GM12872 (cell line): ENCODE measurements around the gene AKR7A3.

Experiments
- TF ChIP-seq, protein P1 (sequence below): IDR thresholded peaks from 3 replicates; pipeline ENCODE4 v1.5.1; 2011; ENCODE audit warnings: low read depth, mild to moderate bottlenecking, low read length, moderate library complexity; ENCODE audit not compliant: insufficient read depth

The AKR7A3 gene

DNA sequence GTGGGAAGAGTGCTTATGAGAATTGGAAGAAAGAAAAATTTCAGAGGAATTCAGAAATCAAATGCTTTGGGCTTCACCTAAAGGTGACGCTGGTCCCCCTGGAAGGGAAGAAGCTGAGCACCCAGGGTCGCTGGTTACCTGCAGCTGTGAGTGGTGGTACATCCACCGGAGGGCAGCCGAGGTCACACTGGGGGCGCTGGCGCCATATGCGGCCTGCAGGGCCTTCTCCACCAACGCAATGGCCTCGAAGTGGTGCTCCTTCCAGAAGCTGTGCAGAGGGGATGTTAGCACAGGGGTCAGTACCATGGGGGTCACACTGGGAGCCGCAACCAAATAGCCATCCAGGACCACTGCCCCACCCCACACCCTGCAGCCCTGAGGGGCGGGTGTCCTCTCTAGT is 17.3 kb upstream of the AKR7A3 start:
- TF ChIP-seq, protein P1, sequence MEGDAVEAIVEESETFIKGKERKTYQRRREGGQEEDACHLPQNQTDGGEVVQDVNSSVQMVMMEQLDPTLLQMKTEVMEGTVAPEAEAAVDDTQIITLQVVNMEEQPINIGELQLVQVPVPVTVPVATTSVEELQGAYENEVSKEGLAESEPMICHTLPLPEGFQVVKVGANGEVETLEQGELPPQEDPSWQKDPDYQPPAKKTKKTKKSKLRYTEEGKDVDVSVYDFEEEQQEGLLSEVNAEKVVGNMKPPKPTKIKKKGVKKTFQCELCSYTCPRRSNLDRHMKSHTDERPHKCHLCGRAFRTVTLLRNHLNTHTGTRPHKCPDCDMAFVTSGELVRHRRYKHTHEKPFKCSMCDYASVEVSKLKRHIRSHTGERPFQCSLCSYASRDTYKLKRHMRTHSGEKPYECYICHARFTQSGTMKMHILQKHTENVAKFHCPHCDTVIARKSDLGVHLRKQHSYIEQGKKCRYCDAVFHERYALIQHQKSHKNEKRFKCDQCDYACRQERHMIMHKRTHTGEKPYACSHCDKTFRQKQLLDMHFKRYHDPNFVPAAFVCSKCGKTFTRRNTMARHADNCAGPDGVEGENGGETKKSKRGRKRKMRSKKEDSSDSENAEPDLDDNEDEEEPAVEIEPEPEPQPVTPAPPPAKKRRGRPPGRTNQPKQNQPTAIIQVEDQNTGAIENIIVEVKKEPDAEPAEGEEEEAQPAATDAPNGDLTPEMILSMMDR = no peak

- TF ChIP-seq, protein P1 = no peak
Measured at GRCh38 chr1:19300211-19300610, 11.6 kb upstream of the AKR7A3 start.

DNA sequence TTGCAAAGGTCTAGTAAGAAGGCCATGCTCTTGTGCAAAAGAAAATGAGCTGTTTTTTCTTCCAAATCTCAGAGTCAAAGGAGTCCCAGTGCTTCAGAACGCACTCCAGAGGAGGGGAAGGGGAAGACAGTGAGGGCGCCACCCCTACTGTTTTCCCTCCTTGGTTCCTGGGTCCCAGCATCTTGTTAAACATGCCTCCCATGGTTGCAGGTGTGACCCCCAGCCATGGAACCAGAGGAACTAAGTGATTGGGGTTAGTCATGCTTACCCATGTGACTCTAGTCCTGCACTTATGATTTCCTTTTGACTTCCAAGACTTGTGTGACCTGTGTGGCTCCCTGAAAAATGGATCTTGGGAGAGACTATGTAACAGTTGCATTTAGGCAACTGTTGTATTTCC is 6.1 kb upstream of the AKR7A3 start:
- TF ChIP-seq, protein P1 = no peak

DNA sequence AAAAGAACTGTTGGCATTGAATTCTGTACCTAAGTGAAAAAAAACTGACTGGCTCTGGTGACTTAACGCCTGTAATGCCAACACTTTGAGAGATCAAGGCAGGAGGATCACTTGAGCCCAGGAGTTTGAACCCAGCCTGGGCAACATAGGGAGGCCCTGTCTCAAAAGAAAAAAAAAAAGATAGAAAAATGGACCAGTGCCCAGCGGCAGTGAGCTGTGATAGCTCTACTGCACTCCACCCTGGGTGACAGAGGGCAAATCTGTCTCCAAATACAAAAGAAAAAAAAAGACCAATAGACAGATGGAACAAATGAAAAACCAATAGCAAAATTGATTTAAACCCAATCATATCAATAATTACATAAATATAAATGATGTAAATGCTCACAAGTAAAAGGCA is 674 bp upstream of the AKR7A3 start:
- TF ChIP-seq, protein P1 = no peak

DNA sequence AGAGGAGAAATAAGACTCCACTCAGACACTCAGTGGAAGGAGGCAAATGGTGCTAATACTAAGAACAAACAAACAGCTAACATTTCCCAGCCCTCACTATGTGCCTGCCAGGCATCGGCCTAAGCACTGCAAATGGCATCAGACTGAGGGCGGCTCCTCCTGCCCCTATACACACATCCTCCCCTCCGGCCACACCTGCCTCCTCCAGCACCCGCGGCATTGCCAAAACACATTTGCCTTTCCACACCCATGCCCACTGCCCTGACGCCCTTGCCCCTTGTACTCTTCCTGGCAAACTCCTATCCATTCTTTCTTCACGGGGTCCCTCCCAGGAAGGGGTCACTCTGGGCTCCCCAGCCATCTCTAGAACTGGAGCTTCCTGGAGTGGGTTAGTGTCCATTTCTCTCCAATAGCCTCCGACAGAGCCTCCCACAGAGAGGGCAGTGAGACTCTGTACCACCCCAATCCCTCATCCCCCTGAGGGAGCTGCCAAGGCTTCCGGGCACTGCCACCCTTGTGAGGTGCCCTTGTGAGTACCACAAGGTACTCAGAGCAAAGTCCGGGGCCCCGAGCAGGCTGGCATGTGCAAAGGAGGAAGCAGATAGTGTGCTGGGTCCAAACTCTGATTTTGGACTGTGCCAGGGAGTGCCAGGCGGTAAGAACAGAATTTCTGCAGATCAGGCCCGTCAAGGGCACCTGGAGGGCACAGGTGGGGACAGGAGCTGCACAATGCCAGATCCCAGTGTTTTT is 959 bp downstream of the AKR7A3 start:
- TF ChIP-seq, protein P1 = no peak

GRCh38 chr1:19284881-19285280 is 3.7 kb downstream of the AKR7A3 start:
- TF ChIP-seq, protein P1 = no peak

DNA sequence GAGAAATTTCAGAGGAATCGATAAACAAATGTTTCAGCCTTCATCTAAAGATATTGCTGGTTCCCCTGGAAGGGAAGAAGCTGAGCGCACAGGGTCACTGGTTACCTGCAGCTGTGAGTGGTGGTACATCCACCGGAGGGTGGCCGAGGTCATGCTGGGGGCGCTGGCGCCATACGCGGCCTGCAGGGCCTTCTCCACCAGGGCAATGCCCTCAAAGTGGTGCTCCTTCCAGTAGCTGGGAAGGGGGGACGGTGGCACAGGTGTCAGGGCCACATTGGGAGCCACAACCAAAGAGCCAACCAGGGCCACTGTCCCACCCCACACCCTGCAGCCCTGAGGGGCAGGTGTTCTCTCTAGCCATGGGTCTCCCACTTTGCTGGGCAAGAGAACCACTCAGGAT is 4.7 kb downstream of the AKR7A3 start:
- TF ChIP-seq, protein P1 = no peak

GRCh38 chr1:19274636-19275035 is 13.9 kb downstream of the AKR7A3 start:
- TF ChIP-seq, protein P1 = no peak
